HEK293 (cell line): ENCODE data around the gene CDC42EP5.

Experiments
- CTCF ChIA-PET: fragments of 350-600 bp; formaldehyde crosslinking; extraction: SDS; loops from one replicate; lab custom pipeline; 2021; ENCODE audit warnings: antibody characterized with exemption; lab: Yijun Ruan, JAX
- POLR2A ChIA-PET: fragments of 300-600 bp; formaldehyde crosslinking; extraction: SDS; loops from one replicate; lab custom pipeline; 2020; ENCODE audit warnings: antibody characterized with exemption, inconsistent platforms; lab: Yijun Ruan, JAX
- H3K27ac ChIP-seq: fragments of 200-500 bp; sonication (Bioruptor generic); 2 replicates; pipeline ENCODE4 v1.5.1; 2014; ENCODE audit warnings: low read depth, low read length, control low read depth, inconsistent platforms; ENCODE audit errors: extremely low read depth
- H3K36me3 ChIP-seq, 2 experiments: fragments of 200-500 bp in 1 of 2; sonication (Bioruptor generic) in 1 of 2; 1 replicate in 1 of 2; 2 replicates in 1 of 2; pipeline ENCODE4 v1.5.1; 2014 to 2017; ENCODE audit warnings: inconsistent platforms in 2 of 2, low read length in 2 of 2; ENCODE audit not compliant: control insufficient read depth in 2 of 2, insufficient read depth in 1 of 2
- H3K4me1 ChIP-seq: fragments of 200-500 bp; sonication (Bioruptor generic); 2 replicates; pipeline ENCODE4 v1.5.1; 2014; ENCODE audit warnings: mild to moderate bottlenecking, low read length, inconsistent platforms; ENCODE audit not compliant: control insufficient read depth, insufficient read depth
- H3K4me3 ChIP-seq: 2 replicates; pipeline ENCODE4 v1.5.1; 2011; ENCODE audit warnings: low read depth, mild to moderate bottlenecking, control low read depth, low read length, moderate library complexity
- H3K9me3 ChIP-seq: fragments of 200-500 bp; sonication (Bioruptor generic); 2 replicates; pipeline ENCODE4 v1.5.1; 2014; ENCODE audit warnings: low read depth, low read length, inconsistent platforms; ENCODE audit not compliant: control insufficient read depth, insufficient read depth
- GFI1B ChIP-seq: fragments of 450-650 bp; formaldehyde crosslinking; IDR thresholded peaks from 2 replicates; pipeline ENCODE4 v1.5.1; 2016; ENCODE audit warnings: missing biosample characterization, missing genetic modification characterization
- GLI4 ChIP-seq: fragments of 450-650 bp; formaldehyde crosslinking; IDR thresholded peaks from 2 replicates; pipeline ENCODE4 v1.5.1; 2016; ENCODE audit warnings: missing biosample characterization, missing genetic modification characterization
- HOXD13 ChIP-seq: sonication (generic); formaldehyde crosslinking; IDR thresholded peaks from 2 replicates; pipeline ENCODE4 v1.8.0; 2022; ENCODE audit warnings: missing genetic modification reagents, borderline replicate concordance
- KLF8 ChIP-seq: fragments of 450-650 bp; formaldehyde crosslinking; IDR thresholded peaks from 2 replicates; pipeline ENCODE4 v1.5.1; 2016; ENCODE audit warnings: missing biosample characterization, missing genetic modification characterization
- PRDM1 ChIP-seq: fragments of 450-650 bp; formaldehyde crosslinking; IDR thresholded peaks from 2 replicates; pipeline ENCODE4; 2016; ENCODE audit warnings: missing biosample characterization, missing genetic modification characterization
- WT1 ChIP-seq: fragments of 450-650 bp; formaldehyde crosslinking; IDR thresholded peaks from 2 replicates; pipeline ENCODE4 v1.5.1; 2016; ENCODE audit warnings: missing biosample characterization, missing genetic modification characterization
- ZFP37 ChIP-seq: fragments of 450-650 bp; formaldehyde crosslinking; IDR thresholded peaks from 2 replicates; pipeline ENCODE4 v1.5.1; 2016; ENCODE audit warnings: missing biosample characterization, missing genetic modification characterization
- ZIC2 ChIP-seq: fragments of 450-650 bp; formaldehyde crosslinking; IDR thresholded peaks from 2 replicates; pipeline ENCODE4 v1.5.1; 2016; ENCODE audit warnings: missing biosample characterization, missing genetic modification characterization
- ZNF155 ChIP-seq: fragments of 450-650 bp; formaldehyde crosslinking; IDR thresholded peaks from 2 replicates; pipeline ENCODE4 v1.5.1; 2016; ENCODE audit warnings: missing biosample characterization, missing genetic modification characterization
- ZNF16 ChIP-seq: fragments of 450-650 bp; formaldehyde crosslinking; IDR thresholded peaks from 2 replicates; pipeline ENCODE4 v1.5.1; 2016; ENCODE audit warnings: low read depth, missing biosample characterization, missing genetic modification characterization
- ZNF366 ChIP-seq: fragments of 450-650 bp; formaldehyde crosslinking; conservative IDR thresholded peaks from 2 replicates; pipeline ENCODE4 v1.5.1; 2016; ENCODE audit warnings: missing biosample characterization, missing genetic modification characterization
- ZNF404 ChIP-seq: fragments of 450-650 bp; formaldehyde crosslinking; IDR thresholded peaks from 2 replicates; pipeline ENCODE4 v1.5.1; 2017; ENCODE audit warnings: missing biosample characterization, missing genetic modification characterization
- ZNF48 ChIP-seq: fragments of 450-650 bp; formaldehyde crosslinking; IDR thresholded peaks from 2 replicates; pipeline ENCODE4 v1.5.1; 2016; ENCODE audit warnings: missing biosample characterization, missing genetic modification characterization
- ZNF571 ChIP-seq: fragments of 450-650 bp; formaldehyde crosslinking; IDR thresholded peaks from 2 replicates; pipeline ENCODE4 v1.5.0; 2017; ENCODE audit warnings: missing biosample characterization, missing genetic modification characterization
- ZNF600 ChIP-seq: fragments of 450-650 bp; formaldehyde crosslinking; IDR thresholded peaks from 2 replicates; pipeline ENCODE4 v1.5.1; 2016; ENCODE audit warnings: missing biosample characterization, missing genetic modification characterization
- ZNF626 ChIP-seq: fragments of 450-650 bp; sonication (Bioruptor Pico); formaldehyde crosslinking; IDR thresholded peaks from 2 replicates; pipeline ENCODE4 v1.5.1; 2018; ENCODE audit warnings: missing biosample characterization, missing genetic modification characterization, inconsistent platforms
- ZNF629 ChIP-seq: fragments of 450-650 bp; formaldehyde crosslinking; IDR thresholded peaks from 2 replicates; pipeline ENCODE4 v1.5.1; 2017; ENCODE audit warnings: missing biosample characterization, missing genetic modification characterization
- ZNF654 ChIP-seq: fragments of 450-650 bp; formaldehyde crosslinking; IDR thresholded peaks from 2 replicates; pipeline ENCODE4 v1.5.1; 2016; ENCODE audit warnings: low read depth, missing biosample characterization, missing genetic modification characterization
- ZNF692 ChIP-seq: fragments of 450-650 bp; formaldehyde crosslinking; IDR thresholded peaks from 2 replicates; pipeline ENCODE4 v1.5.1; 2016; ENCODE audit warnings: missing biosample characterization, missing genetic modification characterization
- ZNF701 ChIP-seq: fragments of 450-650 bp; formaldehyde crosslinking; IDR thresholded peaks from 2 replicates; pipeline ENCODE4 v1.5.1; 2016; ENCODE audit warnings: missing biosample characterization, missing genetic modification characterization
- ZNF837 ChIP-seq: fragments of 450-650 bp; formaldehyde crosslinking; IDR thresholded peaks from 2 replicates; pipeline ENCODE4 v1.5.1; 2016; ENCODE audit warnings: missing biosample characterization, missing genetic modification characterization
- ZSCAN23 ChIP-seq: fragments of 450-650 bp; formaldehyde crosslinking; IDR thresholded peaks from 2 replicates; pipeline ENCODE4 v1.5.1; 2016; ENCODE audit warnings: missing biosample characterization, missing genetic modification characterization
- TF ChIP-seq, protein P1 (sequence below): fragments of 450-650 bp; formaldehyde crosslinking; IDR thresholded peaks from 2 replicates; pipeline ENCODE4 v1.5.1; 2017; ENCODE audit warnings: missing biosample characterization, missing genetic modification characterization
- TF ChIP-seq, protein P2 (sequence below): fragments of 450-650 bp; formaldehyde crosslinking; IDR thresholded peaks from 2 replicates; pipeline ENCODE4 v1.5.1; 2016; ENCODE audit warnings: missing biosample characterization, missing genetic modification characterization, borderline replicate concordance

CDC42EP5 gene

GRCh38 chr19:54462047-54462654 lies 10.9 kb downstream of the CDC42EP5 start (continued):
- peak; percentile 24; the same call in 1 of the 2 replicates for TF ChIP-seq ZIC2 (tag by site-specific recombination)
- no peak for TF ChIP-seq ZNF404 (tag by site-specific recombination)
- no peak for TF ChIP-seq ZNF600

GRCh38 chr19:54461613-54462012 lies 11.5 kb downstream of the CDC42EP5 start:
- peaks cover 5% of the 10 kb centered on the region; the same call in 1 of the 2 replicates for H3K4me1 ChIP-seq
- H3K27ac ChIP-seq, result 0 out of 2 replicates have a peak overlapping the region, but pooled peaks have one; percentile 16
- H3K9me3 ChIP-seq, result no peaks in the 10 kb centered on the region
- ChIA-PET CTCF (interaction anchor here (0.6 to 1.6 kb wide), 2 partner anchors 16 kb away, joined by 3 to 6 read pairs; no protein-coding TSS in a partner anchor), POLR2A (interaction anchor here (6.8 kb wide), 1 partner anchor 12 kb away, joined by 64 read pairs; the partner anchor contains the start of gene LENG8)
- no peak overlapping the region for H3K4me3 ChIP-seq
- no peak for TF ChIP-seq ZNF571 (tag by site-specific recombination)
- no peak for TF ChIP-seq ZNF16 (tag by site-specific recombination)
- peak; percentile 76 for TF ChIP-seq PRDM1 (tag by site-specific recombination)
- no peak for TF ChIP-seq ZSCAN23 (tag by site-specific recombination)
- TF ChIP-seq, protein P1, sequence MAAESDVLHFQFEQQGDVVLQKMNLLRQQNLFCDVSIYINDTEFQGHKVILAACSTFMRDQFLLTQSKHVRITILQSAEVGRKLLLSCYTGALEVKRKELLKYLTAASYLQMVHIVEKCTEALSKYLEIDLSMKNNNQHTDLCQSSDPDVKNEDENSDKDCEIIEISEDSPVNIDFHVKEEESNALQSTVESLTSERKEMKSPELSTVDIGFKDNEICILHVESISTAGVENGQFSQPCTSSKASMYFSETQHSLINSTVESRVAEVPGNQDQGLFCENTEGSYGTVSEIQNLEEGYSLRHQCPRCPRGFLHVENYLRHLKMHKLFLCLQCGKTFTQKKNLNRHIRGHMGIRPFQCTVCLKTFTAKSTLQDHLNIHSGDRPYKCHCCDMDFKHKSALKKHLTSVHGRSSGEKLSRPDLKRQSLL (tag by site-specific recombination), result no peak
- TF ChIP-seq GFI1B (tag by site-specific recombination), result no peak
- peak; percentile 61; the same call in 1 of the 2 replicates for TF ChIP-seq ZNF600
- TF ChIP-seq ZNF48 (tag by site-specific recombination), result no peak
- TF ChIP-seq ZNF837, result no peak
- TF ChIP-seq ZNF701 (tag by site-specific recombination), result no peak
- TF ChIP-seq ZNF404 (tag by site-specific recombination), result no peak
- TF ChIP-seq ZFP37 (tag by site-specific recombination), result no peak
- TF ChIP-seq ZNF366, result peak; percentile 81
- TF ChIP-seq ZNF654 (tag by site-specific recombination), result no peak
- TF ChIP-seq KLF8 (tag by site-specific recombination), result peak; percentile 78
- TF ChIP-seq GLI4 (tag by site-specific recombination), result no peak
- TF ChIP-seq HOXD13 (CRISPR knock-in tag), result peak; percentile 13; the same call in 1 of the 2 replicates
- TF ChIP-seq WT1 (tag by site-specific recombination), result peak; percentile 81
- TF ChIP-seq ZNF629 (tag by site-specific recombination), result no peak
- TF ChIP-seq ZNF692, result no peak
- TF ChIP-seq ZNF626 (tag by site-specific recombination), result no peak
- TF ChIP-seq ZNF155 (tag by site-specific recombination), result no peak
- TF ChIP-seq, protein P2, sequence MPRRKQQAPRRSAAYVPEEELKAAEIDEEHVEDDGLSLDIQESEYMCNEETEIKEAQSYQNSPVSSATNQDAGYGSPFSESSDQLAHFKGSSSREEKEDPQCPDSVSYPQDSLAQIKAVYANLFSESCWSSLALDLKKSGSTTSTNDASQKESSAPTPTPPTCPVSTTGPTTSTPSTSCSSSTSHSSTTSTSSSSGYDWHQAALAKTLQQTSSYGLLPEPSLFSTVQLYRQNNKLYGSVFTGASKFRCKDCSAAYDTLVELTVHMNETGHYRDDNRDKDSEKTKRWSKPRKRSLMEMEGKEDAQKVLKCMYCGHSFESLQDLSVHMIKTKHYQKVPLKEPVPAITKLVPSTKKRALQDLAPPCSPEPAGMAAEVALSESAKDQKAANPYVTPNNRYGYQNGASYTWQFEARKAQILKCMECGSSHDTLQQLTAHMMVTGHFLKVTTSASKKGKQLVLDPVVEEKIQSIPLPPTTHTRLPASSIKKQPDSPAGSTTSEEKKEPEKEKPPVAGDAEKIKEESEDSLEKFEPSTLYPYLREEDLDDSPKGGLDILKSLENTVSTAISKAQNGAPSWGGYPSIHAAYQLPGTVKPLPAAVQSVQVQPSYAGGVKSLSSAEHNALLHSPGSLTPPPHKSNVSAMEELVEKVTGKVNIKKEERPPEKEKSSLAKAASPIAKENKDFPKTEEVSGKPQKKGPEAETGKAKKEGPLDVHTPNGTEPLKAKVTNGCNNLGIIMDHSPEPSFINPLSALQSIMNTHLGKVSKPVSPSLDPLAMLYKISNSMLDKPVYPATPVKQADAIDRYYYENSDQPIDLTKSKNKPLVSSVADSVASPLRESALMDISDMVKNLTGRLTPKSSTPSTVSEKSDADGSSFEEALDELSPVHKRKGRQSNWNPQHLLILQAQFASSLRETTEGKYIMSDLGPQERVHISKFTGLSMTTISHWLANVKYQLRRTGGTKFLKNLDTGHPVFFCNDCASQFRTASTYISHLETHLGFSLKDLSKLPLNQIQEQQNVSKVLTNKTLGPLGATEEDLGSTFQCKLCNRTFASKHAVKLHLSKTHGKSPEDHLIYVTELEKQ (tag by site-specific recombination), result no peak
- TF ChIP-seq, all 188 proteins: peak for 6
- peaks cover 31 to 57% of the 10 kb centered on the region in 2 experiments for H3K36me3 ChIP-seq
